T follicular helper cell (primary cell): ENCODE measurements around the gene SYNE4.

Experiments used
- DNase-seq: peaks from one replicate; pipeline ENCODE4 v3.0.0-alpha.2; 2020; ENCODE audit warnings: low read depth

The SYNE4 gene

DNA sequence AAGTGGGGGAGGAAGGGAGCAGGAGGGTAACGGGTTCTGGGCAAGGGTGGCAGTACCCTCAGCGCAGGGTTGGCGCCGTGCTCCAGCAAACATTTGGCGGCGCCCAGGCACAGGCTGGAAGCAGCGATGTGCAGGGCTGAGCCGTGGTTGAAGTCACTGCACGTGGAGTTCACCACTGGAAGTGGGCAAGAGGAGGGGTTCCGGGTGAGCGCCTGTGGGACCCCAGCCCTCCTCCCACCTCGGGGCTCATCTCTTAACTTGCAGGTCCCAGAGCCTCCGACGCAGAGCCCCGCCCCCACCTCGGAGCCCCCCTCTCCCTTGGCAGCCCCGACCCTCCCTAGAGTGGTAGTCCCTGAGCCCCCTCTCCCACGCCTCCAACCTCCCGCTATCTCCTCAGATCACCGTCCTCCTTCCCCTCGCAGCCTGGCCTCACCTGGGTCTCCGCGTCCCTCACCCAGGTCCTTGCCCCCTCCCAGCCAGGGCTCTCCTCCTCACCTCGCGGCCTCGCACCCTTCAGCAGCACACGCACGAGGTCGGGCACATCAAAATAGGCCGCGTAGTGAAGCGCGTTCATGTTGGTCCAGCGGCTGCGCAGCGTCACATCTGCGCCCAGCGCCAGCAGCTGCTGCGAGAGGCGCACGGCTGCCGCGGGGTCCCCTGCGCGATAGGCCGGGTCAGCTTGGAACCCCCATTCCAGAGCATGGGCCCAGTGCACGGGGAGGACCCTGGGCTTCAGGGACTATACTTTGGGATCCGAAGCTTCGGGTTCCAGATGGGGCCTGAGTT lies 17.7 kb upstream of the SYNE4 start:
- DNase-seq: no peak

DNA sequence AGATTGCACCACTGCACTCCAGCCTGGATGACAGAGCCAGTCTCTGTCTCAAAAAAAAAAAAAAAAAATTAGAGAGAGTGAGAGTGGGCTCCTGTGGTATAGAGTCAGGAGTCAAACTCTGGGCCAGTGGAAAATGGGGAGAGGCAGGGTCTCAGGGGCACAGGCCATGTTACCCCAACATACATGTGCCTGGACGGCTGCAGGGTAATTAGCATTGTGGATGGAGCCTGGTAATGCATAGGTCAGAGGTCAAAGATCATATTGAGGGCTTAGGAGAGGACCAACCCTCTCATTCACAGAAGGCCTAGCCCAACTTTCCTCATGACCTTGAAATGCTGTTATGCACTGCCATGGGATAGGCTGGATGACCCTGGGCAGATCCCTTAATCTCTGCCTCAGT lies 16.9 kb upstream of the SYNE4 start:
- no peak for DNase-seq

GRCh38 chr19:36023432-36023831 lies 14.8 kb upstream of the SYNE4 start:
- DNase-seq: no peak

DNA sequence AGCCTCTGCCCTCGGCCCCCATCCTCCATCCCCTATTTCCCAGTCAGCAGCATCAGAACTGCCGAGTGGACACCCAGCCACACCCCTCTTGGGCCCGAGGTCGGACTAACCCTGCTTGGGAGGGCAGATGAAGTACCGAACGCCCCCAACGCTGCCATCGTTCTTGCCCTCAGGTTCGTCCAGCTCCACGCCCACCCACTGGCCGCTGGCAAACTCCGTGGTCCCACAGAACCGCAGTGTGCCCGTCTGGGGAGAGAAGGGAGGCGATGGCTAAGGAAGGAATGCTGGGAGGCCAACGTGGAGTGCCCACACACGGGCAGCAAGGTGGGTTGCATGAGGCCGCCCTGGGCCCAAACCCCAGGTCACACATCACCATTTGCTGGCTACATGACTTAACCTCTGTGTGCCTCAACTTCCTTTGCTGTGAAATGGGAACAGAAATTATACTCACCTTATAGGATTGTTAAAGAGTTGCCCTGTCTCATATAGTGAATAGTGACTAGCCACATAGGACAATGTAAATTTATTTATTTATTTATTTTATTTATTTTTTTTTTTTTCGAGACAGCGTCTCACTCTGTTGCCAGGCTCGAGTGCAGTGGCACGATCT lies 10.6 kb upstream of the SYNE4 start:
- DNase-seq: no peak

DNA sequence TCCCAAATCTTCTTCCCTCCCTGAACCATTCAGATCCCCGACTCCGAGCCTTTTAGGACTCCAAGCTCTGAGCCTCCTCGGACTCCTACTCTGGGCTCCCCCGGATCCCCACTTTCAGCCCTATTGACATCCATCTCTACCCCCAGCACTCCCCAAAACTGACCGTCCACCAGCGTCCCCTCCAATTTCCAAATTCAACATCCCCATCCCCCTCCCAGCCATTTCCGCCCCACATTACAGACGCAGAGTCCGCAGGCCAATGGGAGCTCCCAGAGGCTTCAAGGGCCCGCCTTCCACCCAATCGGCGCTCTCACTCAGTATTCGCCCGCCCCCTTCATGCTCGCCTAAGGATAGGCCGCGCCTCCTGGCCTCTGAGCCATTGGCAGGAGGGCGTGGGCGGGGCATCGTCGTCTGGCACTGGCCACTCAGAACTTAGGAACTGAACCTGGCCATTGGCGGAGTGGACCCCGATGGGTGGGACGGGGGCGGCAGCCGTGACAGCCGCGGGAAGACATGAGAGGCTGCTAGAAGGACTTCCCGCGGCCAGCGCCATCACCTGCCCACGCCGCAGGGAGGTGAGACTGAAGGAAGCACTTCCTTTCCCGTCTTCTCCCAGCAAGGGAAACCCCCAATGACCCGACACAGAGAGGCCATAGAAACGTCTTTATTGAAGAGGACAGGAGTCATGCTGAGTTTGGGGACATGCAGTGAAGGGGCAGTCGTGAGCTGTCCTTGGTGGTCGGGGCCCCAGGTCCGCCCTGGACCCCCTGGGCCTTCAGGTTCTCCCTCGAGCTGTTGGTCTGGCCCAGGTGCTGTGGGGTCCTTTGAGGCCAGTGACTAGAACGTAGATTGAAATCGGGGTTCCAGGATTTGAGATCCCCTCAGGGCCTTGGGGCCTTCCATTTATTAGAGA lies 5.7 kb upstream of the SYNE4 start, which contains the start of gene ALKBH6:
ALKBH6 (minus strand) TSS at position 202 of the 913 bp plus-strand sequence. CDS start 816 bp downstream, outside the sequence.
- DNase-seq: peak; percentile 98

DNA sequence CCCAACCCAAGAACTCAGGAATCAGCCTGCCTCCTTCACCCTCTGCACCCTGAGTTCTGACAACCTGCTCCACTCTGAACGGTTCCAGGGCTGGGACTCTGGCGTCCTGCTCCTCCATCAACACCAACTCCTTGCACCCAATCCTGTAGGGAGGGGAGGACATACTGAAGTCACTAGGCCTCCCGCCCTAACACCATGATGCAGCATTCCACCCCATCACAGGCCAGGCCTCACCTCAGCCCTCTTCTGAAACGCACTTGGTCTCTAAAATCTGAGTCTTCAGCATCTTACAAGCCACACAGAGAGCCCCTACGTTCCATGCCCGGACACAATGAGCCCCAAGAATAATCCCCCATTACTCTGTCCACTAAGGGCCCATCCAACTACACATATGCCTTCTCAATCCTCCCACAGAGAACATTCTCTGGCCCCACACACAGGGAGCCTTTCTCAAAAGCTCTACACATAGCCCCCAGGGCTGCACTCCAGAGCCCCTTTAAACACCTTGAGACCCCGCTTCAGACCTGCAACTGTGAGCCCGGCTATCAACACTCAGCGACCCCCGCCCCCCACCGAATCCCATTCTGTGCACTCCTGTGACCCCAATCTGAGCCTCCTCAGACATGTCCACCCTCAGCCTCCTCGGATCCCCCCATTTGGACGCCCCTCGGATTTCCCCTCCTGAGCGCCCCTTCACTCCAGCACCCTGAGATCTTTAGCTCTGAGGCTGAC lies 4.8 kb upstream of the SYNE4 start:
- no peak for DNase-seq

GRCh38 chr19:36010402-36010801 lies 1.8 kb upstream of the SYNE4 start:
- DNase-seq: no peak

DNA sequence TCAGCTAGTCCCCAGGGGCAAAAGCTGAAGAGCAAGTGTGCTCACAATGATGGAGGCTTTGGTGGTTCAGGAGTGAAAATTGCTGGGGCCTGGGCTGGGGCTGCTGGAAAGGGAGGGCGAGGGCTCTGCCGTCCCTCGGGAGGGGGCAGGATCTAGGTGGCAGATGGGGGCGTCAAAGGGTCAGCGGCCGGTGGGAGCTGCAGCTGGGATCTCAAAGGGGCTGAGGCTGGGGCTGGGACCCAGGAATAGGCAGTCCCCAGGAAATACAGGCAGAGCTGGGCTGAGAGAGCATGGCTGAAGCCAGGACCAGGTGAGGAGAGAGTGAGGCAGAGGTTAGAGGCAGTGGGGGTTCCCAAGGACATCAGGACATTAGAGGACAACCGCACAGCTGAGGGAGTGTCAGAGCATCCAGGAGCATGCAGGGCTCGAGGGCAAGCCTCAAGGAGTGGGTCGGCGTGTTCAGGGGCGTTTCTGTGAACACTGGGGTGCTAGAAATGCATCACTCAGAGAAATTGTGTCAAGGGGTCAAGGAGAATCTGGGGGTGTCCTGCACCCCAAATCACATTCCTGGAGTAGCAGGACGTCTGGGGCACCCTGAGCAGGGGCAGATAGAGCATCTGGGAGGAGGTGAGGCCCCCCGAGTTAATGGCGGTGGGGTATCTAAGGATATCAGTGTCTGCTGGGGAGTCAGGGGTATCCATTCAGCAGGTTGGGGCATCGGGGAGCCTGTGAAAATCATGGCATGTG lies 1.2 kb upstream of the SYNE4 start:
- DNase-seq: no peak

DNA sequence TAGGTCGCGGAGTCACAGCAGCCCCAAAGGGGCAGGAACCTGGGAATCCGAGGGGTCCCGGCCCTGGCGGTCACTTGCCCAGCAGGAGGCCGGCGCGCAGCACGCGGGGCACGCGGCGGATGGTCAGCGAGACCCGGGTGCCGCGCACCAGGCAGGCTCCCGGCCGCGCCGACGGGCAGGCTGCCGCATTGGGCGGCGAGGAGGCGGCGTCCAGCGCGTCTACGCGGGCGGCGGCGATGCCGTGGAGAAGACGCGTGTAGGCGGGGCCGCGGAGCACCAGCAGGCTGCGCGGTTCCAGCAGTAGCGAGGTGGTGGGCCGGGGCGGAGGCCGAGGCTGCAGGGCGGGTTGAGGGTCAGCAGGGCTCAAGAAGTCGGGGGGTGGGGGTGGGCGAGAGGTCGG lies 607 bp upstream of the SYNE4 start:
- DNase-seq: no peak

DNA sequence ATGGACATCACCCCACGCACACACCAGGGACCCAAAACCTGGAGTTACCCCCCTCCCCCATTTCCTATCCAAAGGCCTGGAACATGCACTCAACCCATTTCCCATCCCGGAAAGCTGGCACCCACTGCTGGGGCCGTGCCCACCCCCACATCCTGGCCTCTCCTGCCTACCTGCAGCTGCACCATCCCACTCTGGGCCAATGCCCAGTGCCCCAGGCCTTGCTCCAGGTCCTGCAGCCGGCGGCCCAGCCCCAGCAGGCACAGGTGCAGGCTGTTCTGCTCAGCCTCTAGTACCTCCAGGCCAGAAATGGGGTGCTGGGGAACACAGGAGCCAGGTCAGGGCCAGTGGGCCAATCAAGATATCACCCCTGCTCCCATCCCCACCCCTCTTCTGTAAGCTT lies 1.7 kb downstream of the SYNE4 start:
- no peak for DNase-seq

DNA sequence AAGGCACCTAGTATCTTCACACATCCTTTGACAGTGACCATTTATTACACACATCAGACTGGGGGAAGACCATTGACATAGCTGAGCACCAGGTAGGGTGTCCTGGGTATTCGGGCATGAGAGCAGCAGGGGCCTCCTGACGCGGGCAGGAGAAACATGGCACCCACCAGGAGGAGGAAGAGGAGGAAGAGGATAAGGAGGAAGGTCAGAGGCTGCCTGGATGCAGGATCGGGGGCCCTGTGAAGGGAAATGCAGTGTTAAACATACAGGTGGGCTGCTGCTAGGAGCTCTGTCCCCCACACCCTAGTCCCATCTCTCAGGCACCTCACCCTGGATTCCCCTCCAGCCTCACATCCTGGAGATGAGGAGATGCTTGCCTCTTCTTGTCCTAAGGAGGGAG lies 5.3 kb downstream of the SYNE4 start:
- DNase-seq: no peak

DNA sequence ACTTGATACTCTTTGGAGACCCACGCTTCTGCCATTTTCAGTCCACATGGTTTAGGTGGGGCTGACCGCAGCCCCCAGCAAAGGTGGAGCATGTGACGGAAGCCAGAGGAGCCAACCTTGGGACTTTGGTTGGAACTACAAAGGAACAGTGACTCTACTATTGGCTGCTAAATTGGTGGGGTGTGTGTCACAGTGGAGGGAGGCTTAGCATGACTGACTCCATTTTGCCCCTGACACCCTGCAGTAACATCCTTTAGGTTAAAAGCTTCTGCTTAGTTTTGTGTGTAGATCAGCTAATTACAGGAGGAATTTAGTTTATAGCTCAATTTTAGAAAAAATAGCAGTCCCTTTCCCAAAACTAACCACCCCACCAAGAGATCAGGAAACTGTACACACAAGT lies 7.0 kb downstream of the SYNE4 start:
- DNase-seq: no peak

DNA sequence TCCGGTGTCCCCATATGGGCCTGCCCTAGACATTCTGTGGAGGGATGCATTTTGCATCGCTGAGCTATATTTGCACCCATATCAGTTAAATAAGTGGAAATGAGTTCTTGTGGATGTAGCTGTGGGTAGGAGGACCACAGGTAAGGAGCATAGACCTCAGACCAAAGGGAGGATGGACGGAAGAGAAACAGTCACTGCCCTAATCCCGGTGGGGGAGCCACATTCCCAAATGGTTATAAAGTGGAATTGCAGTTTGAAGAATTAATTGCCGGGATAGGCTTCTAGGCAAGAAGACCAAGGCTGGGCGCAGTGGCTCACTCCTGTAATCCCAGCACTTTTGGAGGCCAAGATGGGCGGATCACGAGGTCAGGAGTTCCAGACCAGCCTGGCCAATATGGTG lies 11.8 kb downstream of the SYNE4 start:
- no peak for DNase-seq

GRCh38 chr19:35995048-35995993 lies 13.3 kb downstream of the SYNE4 start, which contains the start of gene SDHAF1:
TSS of gene SDHAF1 (plus strand) at chr19:35995188. CDS start at chr19:35995275, 87 bp downstream.
- DNase-seq: peak; percentile 85

DNA sequence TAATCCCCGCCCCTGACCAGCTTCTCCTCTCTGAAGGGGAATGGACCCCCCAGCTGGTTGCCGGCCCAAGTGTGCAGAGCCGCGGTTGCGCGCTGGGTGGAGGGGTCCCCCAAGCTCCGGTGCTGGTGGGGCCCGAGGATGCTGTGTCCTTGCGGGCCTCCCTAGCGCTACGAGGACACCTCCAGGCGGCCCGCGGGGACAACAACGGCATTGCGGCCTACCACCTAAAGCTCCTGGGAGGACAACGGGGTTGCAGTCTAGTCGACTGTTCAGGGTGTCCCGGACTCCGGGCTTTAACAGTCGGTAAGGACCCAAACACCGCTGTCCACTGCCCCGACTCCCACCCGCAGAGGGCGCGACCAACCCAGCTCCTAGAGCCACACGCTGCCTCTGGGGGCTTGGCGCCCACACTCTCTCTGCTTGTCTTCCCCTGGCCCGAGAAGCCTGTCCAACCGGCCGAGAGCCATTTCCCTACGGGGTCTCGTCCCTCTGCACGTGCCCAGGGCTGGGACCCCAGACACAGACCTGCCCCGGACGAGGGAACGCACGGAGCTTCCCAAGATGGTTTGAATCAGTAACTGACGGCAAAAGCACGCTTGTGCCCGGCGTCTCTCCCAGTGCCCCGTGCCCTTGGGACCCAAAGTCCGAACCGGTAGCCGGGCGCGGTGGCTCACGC lies 14.6 kb downstream of the SYNE4 start:
- DNase-seq: no peak

DNA sequence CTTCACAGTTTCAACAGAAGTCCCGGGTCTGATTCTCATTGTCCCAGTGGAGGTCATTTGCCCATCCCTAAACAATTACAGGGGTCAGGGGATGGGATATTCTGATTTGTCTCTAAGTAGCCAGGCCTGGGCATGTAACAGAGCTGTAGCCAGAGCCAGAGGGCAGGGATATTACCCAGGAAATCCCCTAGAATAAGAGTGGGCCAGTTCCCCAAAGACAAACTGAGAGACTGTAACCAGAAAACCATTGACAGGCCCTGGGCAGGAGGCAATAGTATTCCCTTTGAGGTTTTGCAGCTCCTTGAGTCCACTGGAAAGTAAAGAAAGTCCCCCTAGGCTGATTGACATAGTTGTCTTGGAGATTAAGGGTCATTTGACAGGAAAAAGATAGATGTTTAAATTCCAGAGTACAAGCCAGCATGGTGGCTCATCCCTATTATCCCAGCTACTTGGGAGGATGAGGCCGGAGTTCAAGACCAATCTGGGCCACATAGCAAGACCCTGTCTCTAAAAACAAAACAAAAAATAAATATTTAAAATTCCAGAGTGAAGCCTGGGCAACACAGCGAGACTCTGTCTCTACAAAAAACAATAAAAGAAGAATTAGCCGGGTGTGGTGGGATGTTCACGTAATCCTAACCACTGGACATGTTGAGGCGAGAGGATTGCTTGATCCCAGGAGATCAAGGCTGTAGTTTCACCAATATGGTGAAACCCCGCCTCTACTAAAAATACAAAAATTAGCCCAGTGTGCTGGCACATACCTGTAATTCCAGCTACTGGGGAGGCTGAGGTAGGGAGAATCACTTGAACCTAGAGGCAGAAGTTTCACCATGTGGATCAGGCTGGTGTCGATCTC lies 15.5 kb downstream of the SYNE4 start:
- DNase-seq: no peak

GRCh38 chr19:35991731-35992450 lies 16.7 kb downstream of the SYNE4 start:
- DNase-seq: no peak
